Measurements from ENCODE around the gene MMEL1.
"Not testable (repeated sequence)": the region's sequence is repeated elsewhere in the genome, so short reads cannot be mapped to it uniquely, and the experiment has no call there.

The MMEL1 gene

DNA sequence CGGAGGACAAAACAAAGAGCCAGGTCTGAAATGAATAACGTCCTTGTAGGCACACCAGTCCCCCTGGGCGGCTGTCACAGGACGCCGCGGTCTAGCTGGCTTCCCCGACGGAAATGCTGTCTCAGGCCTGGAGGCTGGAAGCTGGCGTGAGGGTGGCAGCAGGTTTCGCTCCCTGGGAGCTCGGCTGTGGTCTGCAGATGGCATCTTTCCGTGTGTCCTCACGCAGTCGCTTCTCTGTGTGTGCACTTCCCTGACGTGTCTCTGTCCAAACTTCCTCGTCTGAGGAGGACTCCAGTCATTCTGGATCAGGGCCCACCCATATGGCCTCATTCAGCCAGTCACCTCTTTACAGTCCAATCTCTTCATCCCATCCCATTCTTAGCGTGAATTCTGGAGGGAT, 62.5 kb downstream of the MMEL1 start:
- TF ChIP-seq, protein P1, sequence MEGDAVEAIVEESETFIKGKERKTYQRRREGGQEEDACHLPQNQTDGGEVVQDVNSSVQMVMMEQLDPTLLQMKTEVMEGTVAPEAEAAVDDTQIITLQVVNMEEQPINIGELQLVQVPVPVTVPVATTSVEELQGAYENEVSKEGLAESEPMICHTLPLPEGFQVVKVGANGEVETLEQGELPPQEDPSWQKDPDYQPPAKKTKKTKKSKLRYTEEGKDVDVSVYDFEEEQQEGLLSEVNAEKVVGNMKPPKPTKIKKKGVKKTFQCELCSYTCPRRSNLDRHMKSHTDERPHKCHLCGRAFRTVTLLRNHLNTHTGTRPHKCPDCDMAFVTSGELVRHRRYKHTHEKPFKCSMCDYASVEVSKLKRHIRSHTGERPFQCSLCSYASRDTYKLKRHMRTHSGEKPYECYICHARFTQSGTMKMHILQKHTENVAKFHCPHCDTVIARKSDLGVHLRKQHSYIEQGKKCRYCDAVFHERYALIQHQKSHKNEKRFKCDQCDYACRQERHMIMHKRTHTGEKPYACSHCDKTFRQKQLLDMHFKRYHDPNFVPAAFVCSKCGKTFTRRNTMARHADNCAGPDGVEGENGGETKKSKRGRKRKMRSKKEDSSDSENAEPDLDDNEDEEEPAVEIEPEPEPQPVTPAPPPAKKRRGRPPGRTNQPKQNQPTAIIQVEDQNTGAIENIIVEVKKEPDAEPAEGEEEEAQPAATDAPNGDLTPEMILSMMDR (IDR thresholded peaks at IDR 0.05; ENCODE audit: poor library complexity, severe bottlenecking) = no peak
- H3K9me3 ChIP-seq (ENCODE audit: severe bottlenecking) = no peaks in the 10 kb centered on the region

DNA sequence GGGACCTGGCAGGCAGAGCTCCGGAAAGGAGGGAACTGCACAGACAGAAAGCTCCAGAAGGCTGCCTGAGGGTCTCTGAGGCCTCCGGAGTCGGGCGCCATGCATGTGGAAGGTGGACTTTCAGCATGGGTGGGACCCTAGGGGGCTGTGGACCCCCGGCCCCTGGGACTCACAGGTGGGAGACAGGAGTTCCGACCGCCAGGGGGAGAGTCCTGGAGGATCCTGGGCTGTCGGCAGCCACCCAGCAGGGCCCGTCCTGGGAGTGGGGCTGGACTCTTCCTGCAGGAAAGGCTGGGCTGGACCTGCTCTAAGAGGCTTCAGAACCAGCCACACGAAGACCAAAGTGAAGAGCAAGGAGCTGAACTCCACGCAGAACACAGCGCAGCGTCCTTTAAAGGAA, 63.1 kb downstream of the MMEL1 start:
- DNase-seq (ENCODE audit: low spot score); H3K9me3 ChIP-seq (ENCODE audit: severe bottlenecking); H3K4me1 ChIP-seq (ENCODE audit: insufficient read depth, poor library complexity, severe bottlenecking); H3K36me3 ChIP-seq (ENCODE audit: low read depth); H3K27ac ChIP-seq (ENCODE audit: poor library complexity, severe bottlenecking); ATAC-seq (ENCODE audit: low read depth); H3K4me3 ChIP-seq (ENCODE audit: severe bottlenecking): not testable (repeated sequence)
- H3K27me3 ChIP-seq (ENCODE audit: insufficient read depth, poor library complexity, severe bottlenecking) = peaks cover 11% of the 10 kb centered on the region

More for the DNA sequence above, 62.5 kb downstream of the MMEL1 start:
- H3K27ac ChIP-seq (ENCODE audit: poor library complexity, severe bottlenecking) = no peak overlapping the region
- peaks cover 11% of the 10 kb centered on the region for H3K27me3 ChIP-seq (ENCODE audit: insufficient read depth, poor library complexity, severe bottlenecking)
- no peak overlapping the region for H3K4me3 ChIP-seq (ENCODE audit: severe bottlenecking)
- ATAC-seq (ENCODE audit: low read depth) = no peak
- no peaks in the 10 kb centered on the region for H3K4me1 ChIP-seq (ENCODE audit: insufficient read depth, poor library complexity, severe bottlenecking)
- no peaks in the 10 kb centered on the region for H3K36me3 ChIP-seq (ENCODE audit: low read depth)
- no peak for DNase-seq (ENCODE audit: low spot score)

DNA sequence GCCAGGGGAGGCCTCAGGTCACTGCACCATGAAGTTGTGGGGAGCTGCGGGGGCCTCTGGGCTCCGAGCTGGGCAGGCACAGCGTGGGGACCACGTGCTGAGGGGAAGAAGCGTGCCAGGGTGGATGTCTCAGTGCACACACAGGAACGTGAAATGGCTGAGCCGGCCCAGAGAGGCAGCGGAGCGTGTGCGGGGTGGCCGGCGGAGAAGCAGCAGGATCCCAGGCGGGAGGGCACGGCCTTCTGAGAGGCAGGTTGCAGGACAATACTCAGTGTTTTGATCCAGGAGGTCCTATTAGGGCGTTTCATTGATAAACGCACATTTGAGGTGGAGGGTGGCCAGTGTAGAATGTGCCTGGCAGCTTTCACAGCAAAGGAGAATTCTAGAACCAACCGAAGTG, 63.8 kb downstream of the MMEL1 start:
- ATAC-seq (ENCODE audit: low read depth) = no peak

DNA sequence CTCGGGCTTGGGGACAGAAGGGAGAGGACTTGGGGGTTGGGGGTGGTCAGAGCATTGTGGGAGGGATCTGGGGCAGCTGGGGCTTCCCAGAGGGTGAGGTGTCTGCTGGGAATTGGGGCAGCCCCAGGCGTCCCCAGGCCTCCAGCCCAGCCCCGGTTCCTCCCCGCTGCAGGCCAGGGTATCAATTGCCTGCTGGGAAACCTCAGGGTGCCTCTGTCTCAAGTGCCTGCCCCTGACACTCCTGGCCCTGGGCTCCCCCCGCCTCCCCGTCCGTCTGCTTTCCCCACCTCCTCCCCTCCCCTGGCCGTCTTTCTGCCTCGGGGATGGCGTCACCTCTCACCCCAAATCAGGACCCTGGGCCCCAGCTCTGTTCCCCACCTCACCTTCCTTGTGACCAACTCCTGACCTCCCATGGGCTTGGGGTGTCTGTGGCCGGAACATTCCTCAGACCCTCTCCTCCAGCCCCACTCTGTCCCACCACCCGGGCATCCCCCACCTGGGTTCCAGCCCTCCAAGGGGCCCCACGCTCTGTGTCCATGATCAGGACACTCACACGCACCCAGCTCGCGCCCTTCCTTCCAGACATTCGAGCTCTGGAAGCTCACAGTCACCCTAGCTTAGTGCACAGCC, 64.5 kb downstream of the MMEL1 start:
- H3K4me3 ChIP-seq (ENCODE audit: severe bottlenecking); H3K36me3 ChIP-seq (ENCODE audit: low read depth); H3K9me3 ChIP-seq (ENCODE audit: severe bottlenecking); H3K27ac ChIP-seq (ENCODE audit: poor library complexity, severe bottlenecking); ATAC-seq (ENCODE audit: low read depth); H3K4me1 ChIP-seq (ENCODE audit: insufficient read depth, poor library complexity, severe bottlenecking); DNase-seq (ENCODE audit: low spot score): not testable (repeated sequence)
- H3K27me3 ChIP-seq (ENCODE audit: insufficient read depth, poor library complexity, severe bottlenecking) = peaks cover 11% of the 10 kb centered on the region

More for the DNA sequence above, 63.8 kb downstream of the MMEL1 start:
- H3K4me3 ChIP-seq (ENCODE audit: severe bottlenecking) = no peak overlapping the region
- H3K27me3 ChIP-seq (ENCODE audit: insufficient read depth, poor library complexity, severe bottlenecking) = peaks cover 11% of the 10 kb centered on the region
- TF ChIP-seq, protein P1 (IDR thresholded peaks at IDR 0.05; ENCODE audit: poor library complexity, severe bottlenecking) = no peak
- no peaks in the 10 kb centered on the region for H3K9me3 ChIP-seq (ENCODE audit: severe bottlenecking)
- no peaks in the 10 kb centered on the region for H3K4me1 ChIP-seq (ENCODE audit: insufficient read depth, poor library complexity, severe bottlenecking)
- H3K36me3 ChIP-seq (ENCODE audit: low read depth) = no peaks in the 10 kb centered on the region
- H3K27ac ChIP-seq (ENCODE audit: poor library complexity, severe bottlenecking) = no peak overlapping the region
- no peak for DNase-seq (ENCODE audit: low spot score)

DNA sequence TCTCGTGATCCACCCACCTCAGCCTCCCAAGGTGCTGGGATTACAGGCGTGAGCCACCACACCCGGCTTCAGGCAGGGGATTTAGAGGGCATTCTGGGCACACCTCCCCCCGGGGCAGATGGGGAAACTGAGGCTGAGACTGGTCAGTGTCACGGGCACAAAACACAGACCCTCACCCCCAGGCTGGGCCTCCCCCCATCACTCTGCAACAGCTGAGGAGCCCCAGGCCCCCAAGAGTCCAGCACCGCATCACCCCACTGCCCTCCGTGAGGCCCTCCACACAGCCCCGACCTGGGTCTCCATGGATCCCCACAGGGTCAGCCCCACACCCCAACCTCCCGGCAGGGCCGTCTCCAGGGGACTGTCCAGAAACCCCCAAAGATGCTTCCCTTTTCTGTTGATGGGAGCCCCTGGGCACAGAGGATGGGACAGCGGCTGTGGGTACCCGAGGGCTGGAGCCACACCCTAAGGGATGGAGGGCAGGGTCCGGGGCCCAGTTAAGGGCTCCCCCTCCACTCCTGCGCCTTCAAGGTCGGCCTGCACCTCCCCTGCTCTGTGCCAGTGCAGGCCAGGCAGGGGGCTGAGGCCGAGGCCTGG, 65.6 kb downstream of the MMEL1 start:
- Histone ChIP-seq H3K27me3 (ENCODE audit: insufficient read depth, poor library complexity, severe bottlenecking) (peaks cover 11% of the 10 kb centered on the region), H3K27ac (ENCODE audit: poor library complexity, severe bottlenecking) (no peak overlapping the region), H3K9me3 (ENCODE audit: severe bottlenecking) (no peaks in the 10 kb centered on the region), H3K36me3 (ENCODE audit: low read depth) (no peaks in the 10 kb centered on the region), H3K4me1 (ENCODE audit: insufficient read depth, poor library complexity, severe bottlenecking) (no peaks in the 10 kb centered on the region), H3K4me3 (ENCODE audit: severe bottlenecking) (no peak overlapping the region)
- DNase-seq (ENCODE audit: low spot score) = no peak
- TF ChIP-seq, protein P1 (IDR thresholded peaks at IDR 0.05; ENCODE audit: poor library complexity, severe bottlenecking) = no peak
- no peak for ATAC-seq (ENCODE audit: low read depth)

Measured in RWPE2 (cell line).